Endothelial cell of hepatic sinusoid (primary cell): ENCODE data around the gene DSCAM.

Experiments
- in situ Hi-C: cut with HindIII; loops from 2 replicates; pipeline ENCODE4 v1.10.0; 2017; ENCODE audit warnings: low sequenced_read_pairs

Gene DSCAM

DNA sequence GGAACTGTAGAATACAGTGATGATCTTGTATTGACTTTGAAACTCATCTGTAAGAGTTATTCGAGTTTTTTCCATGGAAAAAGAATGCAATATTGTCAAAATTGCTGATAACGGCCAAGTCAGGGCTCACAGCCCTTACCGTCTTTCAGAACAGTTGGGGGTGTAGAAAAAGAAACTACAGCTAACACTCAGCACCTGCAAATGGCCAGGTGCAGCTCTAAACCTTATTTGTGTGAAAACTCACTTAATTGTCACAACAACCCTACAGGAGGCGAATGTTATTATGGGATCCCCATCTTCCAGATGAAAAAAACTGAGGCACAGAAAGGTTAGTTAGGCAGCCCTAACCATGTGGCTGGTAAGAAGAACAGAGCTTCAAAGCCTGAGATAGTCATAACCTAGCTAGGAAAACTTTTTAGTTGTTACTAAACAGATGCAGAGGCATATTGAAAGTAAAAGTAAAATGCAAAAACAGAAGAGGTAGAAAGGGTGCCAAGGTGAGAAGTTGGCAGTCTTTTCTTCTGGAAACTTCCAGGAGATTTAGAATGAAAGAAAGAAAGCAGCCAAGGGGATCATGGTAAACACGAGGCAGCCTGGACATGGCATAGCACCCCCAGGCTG is 76.4 kb downstream of the DSCAM start:
- in situ Hi-C loops = no loop called here

DNA sequence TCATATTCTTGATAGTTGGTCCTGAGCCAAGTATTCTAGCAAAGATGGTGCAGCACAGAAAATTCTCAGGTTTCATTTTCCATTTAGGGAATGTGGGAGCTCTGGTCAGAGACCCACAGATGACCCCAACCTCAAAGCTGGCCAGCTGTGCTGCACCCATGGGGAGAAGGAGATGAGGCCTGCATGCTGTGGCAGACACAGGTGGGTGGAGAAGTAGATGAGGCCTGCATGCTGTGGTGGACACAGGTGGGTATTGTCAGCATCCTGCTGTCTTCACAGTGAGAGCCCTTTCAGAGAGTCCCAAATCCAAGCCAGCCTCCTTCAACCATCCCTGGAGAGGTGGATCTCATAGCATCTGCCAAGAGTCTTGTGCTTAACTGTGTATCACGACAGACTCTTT is 77.7 kb downstream of the DSCAM start:
- in situ Hi-C loops = no loop called here

DNA sequence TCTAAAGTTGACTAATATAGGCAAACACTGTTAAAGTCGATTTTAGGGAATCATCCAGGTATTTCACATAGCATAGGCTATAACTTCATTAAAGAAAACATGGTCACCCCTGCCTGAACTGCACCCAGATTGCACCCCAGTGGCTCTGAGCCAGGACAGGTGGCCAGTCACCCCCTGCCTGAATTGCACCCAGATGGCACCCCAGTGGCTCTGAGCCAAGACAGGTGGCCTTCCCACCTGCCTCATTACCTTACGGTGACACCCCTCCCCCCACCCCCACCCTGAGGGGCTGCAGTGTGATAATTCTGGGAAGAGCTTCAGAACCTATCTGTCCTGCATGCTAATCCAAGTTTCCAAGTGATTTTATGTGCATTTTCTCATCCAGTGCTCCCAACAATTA is 78.9 kb downstream of the DSCAM start:
- in situ Hi-C loops = no loop called here

DNA sequence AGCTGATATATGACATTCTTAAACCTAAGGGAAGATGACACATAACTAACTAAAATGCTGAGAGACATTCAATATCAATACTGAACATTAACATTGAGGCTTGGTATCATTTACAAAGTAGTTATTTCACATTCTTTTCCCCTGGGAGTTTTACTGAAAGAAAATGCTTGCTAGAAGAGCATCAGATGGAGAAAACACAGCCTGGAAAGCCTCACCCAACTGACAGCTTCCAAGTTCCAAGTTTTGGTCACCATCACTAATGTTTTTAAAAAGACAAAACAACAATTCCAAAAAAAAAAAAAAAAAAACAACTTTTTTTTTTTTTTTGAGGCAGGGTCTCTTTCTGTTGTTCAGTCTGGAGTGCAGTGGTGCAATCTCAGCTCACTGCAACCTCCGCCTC is 80.6 kb downstream of the DSCAM start:
- in situ Hi-C loops = no loop called here

DNA sequence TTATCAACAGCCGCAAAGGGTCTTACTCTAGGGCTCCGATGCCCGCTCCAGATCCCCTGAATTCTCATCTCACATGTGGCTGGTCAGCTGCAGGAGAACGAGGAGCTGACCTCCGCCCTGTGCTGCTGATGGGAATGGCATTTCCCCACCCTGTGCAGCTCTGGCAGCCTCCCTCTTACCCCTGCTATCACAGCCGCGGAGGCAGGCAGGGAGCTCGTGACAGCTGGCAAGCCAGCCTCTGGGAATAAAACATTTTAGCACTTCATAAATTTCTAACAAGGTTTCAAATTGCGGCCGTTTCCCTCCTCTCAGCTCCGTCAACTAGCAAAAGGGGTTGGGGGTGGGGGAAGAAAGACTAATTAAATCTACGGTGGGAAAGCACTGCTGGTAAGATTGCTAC is 81.1 kb downstream of the DSCAM start:
- in situ Hi-C loops = no loop called here

DNA sequence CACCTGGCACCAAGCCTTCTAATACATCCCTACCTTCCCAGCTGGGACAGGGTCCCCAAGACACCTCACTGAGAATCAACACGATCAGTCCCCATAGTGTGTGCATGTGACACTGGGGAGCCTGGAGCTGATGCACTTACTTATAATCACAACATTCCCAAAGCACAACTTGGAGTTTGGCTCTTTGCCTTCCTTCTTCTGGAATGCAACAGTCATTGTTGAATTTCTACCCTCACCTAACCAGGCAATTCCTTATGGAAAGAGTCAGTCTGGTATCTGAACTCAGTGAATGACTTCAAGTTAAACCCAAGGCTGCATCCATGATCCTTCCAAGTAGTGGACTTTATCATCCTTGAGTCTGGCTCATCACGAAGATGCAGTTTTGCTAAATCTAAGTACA is 86.1 kb downstream of the DSCAM start:
- in situ Hi-C loops = no loop called here

DNA sequence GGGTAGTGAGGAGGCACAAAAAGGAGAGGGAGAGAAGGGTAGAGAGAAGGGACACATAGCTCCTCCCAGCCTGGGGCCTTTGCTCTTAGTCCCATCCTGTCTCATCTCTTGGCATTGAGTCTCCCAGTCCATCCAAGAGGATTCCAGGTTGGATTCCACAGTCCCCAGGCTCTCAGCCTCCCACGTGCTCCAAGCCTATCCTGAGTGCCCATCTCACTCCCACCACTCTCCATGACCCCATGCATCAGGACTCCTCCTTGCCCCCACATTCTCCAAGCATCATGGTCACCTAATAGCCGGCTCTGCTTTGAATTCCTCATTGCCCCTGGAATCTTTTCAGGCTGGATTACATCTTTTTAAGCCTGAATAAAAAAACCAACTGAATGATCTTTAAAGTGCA is 87.9 kb downstream of the DSCAM start:
- in situ Hi-C loops = no loop called here

DNA sequence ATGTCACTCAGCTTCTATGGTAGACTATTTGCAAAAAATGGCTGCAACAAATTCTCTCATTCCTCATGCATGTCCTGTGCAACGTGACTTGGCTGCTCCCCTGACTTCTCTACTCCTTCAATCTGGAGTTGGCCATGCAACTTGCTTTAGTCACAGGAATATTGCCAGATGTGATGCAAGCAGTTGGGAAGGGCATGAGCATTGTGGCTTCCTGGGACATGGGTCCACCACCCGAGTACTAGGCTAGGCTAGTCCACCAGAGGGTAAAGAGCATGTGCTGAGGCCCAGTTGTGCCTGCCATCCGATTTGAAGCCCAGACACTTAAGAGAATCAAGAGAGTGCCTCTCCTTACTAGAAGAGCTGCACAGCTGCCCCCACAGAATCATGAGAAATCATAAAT is 89.6 kb downstream of the DSCAM start:
- in situ Hi-C loops = no loop called here

DNA sequence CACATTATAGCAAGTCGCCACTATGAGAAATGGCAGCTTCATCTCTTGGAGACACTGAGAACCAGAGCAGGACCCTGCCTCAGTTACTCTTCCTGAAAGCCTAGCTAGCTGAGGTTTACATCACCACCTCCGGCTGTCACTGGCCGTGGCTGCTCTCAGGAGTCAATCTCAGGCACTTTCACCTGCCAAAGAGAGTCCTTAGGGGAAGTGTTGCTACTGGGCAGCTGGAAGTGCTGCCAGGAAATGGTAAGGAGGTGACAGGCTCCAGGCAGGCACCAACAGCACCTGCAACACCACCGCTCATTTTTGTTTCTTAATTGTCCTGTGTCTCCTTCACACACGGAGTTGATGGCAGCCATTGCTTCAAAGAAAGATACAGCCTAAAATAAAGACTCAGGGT is 92.5 kb downstream of the DSCAM start:
- in situ Hi-C loops = no loop called here

DNA sequence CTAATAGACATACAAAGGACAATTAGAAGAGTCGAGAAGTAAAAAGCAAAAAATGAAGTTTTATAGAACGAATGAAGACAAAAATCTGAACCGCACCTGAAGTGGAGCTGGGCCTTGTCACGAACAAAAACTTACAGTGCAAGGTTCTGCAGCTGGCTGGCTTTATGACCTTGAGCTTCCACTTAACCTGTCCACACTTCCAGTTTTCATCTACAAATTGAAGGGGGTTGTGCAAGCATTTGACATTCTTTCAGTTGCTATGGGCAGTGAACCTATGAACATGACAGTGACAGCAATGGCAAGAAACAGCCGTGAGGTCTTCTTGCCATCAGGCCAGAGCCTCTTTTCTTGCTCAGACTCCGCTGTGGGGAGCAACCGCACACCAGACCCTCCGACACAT is 93.2 kb downstream of the DSCAM start:
- in situ Hi-C loops = no loop called here

DNA sequence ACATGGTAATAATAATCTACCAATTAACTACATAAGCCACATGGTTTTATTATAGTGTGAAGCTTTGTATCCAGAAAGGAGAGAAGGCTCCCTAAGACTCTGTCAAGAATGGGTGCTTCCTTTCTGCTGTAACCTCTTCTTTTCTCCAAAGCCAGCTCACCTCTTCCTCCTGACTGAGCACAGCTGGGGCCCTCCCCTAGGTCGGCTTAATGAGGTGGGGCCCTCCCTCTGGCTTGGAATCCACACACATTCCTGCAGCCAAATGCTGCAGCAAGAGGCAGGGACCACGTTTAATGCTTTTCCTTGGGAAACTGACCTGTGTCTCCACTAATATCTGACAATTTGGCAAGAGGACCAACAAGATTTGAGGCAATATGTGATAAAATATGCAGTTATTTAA is 94.8 kb downstream of the DSCAM start:
- in situ Hi-C loops = no loop called here

DNA sequence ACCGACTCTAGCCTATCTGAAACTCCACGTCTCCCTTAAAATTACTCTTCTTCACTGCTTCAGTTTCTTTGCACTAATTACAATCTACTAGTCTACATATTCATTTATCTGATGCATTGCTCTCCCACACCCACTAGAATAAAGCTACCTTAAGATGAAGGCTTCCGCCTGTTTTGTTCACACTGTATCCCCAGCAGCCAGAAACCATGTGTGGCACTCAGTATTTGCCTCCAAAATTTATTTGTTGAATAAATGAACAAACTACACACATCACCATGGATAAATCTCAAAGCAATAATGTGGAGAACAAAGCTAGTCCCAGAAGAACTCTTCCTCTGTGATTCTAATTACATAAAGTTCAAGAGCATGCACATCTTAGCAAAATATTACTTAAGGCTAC is 95.7 kb downstream of the DSCAM start:
- in situ Hi-C loops = no loop called here

DNA sequence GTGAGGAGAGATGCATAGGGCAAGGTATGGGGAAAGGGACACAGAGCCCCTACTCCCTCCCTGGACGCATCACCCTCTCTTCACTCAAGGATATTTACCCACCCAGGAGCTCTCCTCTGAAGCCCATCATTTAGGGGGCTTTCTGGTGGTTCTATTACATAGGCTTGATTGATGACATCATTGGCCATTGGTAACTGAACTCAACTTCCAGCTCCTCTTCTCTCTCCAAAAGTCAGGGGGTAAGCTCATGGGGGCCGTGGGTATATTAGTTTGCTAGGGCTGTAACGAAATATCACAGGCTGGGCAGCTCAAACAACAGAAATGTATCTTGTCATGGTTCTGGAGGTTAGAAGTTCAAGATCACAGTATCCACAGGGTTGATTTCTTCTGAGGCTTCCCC is 110.8 kb downstream of the DSCAM start:
- in situ Hi-C loops = no loop called here

DNA sequence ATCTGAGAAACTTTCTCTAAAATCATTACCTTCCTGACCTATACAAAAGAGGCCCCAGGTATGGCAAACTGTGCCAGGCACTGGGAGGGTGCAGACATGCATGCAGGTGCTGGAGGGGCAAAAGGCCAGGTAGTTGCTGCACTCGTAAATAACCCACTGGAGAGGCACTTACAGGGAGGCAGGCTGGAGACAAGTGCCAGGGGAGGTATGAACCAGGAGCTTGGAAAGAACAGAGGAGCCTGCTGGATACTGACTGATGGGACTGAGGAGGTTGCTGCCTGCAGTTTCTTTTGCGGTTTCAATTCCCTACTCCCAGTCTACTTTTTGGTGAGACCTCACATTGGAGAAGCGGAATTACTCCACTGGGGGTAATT is 113.9 kb downstream of the DSCAM start:
- in situ Hi-C loops = no loop called here

DNA sequence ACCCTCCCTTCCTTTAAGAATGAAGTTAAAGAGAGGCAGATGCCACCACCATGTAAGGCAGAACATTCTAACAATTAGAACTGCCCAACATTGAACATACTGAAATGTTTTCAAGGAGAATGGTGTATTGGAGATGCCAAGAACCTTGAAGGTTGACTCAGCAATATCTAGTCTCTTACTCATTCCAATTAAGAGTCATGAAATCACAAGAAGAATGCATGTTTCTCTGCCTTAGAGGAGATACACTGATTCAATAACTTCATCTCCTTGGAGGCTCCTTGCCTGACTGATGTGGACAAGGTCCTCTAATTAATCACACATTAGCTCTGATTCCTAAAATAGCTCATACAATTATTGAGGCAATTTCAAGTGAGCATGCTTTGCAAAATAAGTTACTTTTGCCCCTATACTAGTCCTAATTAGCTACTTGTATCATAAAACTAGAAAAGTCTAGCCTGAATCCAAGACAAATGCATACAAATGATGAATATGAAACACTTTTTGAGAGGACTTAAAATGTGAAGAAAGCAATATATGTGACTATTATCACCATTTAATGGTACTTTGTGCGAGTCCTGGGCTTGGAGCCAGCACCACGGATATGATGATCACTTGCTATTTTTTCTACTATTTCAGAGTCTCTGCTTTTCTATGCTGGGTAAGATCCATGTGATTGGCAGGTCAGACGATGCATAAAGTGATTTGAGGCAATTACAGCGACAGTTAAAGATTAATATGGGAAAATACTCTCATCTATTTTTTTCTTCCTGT is 114.5 kb downstream of the DSCAM start:
- in situ Hi-C loops = no loop called here

DNA sequence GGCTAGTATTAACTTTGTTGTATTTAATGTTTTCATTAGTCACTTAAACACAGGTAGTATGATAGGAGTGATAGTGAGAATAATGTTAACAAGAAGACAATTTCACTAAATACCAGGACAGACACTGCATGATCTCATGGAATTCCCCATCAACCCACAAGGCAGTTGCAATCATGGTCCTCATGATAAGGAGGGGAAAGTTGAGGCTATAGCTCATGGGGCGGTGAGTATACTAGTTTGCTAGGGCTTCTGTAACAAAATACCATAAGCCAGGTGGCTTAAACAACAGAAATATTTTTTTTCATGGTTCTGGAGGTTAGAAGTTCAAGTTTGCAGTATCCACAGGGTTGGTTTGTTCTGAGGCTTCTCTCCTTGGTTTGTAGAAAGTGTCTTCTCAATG is 115.8 kb downstream of the DSCAM start:
- in situ Hi-C loops = no loop called here

DNA sequence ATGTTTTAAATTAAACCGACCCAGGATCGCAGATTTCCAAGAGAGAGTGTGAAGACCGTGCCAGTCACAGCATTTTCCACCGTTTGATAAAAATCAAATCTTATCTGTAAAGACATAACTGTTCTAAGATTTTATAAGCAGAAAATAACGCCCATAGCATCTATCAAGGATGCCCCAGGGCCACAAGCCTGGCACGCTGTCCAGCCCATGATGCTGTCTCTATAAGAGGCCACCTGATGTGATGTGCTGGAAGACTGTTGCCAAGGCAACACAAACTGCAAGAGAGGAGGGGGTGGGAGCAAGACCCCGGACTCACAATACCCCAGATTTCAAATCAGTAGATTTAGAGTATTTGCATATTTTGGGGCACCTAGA is 116.5 kb downstream of the DSCAM start:
- in situ Hi-C loops = no loop called here

DNA sequence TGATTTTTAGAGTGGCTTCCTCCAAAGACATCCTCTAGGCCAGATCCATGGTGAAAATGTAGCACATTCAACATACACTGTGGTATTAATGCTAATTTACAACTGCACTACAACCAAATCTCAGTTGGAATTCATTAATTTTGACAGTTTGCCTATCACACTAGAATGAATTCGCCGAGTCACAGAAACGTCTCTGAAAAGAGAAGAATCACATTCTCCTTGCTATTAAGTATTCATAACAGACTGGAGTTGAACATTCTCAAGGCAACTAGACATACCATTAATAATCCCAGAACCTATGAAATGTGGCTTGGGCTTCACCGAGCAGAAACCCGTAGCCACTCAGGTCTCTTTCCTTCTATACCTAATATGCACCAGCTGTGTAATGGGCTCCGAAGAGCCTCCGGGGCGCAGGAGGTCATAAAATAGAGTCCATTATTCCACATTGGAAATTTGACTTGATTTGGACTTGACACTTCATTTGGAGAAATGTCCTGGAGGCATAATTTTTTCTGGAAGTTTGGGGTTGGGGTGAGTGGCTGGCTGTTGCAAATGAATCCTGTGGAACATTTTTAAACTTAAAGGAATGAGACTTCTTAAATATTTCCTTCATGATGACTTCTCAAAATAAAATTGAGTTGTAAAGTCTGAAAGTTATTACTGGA is 117.1 kb downstream of the DSCAM start:
- in situ Hi-C loops = no loop called here

DNA sequence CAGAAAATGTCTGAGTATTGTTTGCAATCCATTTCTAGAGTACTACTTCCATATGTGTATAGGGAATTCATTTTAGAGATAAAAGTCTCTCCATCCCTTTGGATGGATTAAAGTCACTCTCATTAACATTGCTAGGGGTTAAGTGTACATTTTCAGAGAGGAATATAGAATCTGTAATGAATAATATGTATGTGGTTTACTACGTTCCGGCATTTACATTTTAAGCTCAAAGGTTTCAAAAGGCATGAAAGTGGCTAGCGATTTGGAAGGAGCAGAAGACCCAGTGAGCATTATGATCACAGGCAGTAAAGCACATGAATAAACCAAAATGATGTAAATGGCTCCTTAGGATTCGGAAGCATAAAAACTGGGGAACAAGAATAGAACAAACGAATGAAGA is 123.0 kb downstream of the DSCAM start:
- in situ Hi-C loops = no loop called here

DNA sequence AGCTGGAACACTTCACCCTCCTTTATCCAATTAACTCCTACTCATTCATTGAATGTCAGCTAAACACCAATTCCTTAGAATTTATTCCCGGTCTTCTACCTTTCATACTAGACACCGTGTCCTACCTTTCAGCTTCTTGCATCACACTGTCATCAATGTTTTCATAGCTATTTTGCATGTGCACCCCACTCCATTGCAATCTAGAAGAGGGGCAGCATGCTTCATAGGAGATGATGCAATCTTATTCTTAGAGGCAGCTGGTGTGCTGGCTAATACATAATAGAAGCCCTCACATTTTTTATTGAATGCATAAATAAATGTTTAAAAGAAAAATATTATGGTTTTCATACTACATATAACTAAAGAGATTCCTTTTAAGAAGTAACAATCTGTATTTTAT is 123.6 kb downstream of the DSCAM start:
- in situ Hi-C loops = no loop called here

DNA sequence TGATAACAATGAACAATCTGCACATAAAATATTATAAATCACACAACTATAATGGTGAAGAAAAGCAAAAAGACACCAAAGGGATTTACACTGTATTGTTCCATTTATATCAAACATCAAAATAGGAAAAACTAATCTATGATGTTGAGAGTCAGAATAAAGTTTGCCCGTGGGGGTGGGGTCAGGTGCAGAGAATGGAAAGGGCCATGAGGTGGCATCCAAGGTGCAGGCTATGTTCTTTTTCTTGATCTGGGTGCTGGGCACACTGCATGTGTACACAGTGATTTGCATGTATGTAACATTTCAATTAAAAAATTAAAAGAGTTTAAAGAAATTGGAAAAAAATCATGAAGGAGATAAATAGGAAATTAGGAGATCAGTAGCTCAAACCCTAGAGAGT is 127.3 kb downstream of the DSCAM start:
- in situ Hi-C loops = no loop called here

DNA sequence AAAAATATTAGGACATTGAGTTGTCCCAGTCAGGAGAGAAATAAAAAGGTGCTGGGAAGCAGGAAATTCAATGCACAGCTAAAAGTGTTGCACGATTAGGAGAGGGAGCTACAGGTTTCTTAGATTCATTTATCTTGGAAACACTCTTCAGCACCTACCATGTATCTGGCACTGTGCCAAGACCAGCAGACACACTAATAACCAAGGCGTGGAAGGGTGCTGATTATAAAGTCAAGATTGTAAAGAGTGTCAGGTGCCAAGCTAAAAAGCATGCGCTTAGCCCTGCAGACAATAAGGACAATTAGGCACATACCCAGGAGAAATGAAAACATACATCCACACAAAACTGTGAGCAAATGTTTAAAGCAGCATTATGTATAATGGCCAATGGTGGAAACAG is 129.9 kb downstream of the DSCAM start:
- in situ Hi-C loops = no loop called here

DNA sequence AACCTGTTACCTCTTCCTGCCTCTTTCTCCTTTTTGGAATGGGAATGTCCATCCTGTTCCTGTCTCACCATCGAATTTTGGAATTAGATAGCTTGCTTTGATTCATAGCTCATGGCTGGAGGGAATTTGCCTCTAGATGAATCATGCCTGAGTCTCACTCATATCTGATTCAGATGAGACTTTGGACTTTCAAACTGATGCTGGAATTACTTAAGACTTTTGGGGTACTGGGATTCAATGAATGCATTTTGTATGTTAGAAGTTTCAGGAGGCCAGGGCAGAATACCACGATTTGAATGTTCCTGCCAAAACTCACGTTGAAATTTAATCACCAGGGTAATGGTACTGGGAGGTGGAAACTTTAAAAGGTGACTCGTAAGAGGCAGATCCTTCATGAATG is 132.4 kb downstream of the DSCAM start:
- in situ Hi-C loops = no loop called here
